Heart right ventricle (tissue), 16 donors: ENCODE measurements around the gene GADD45GIP1. TPM values are rescaled to one million over a fixed set of nuclear protein-coding genes. Genes with fewer than 3 reads are reported as not detected.

Source experiments
- ATAC-seq, 8 donors: fragments of 200-7000 bp; cut with Tn5 transposase; one replicate each; pipeline ENCODE4 v1.9.1; 2020; ENCODE audit warnings: mild to moderate bottlenecking in 8 of 8, moderate library complexity in 8 of 8, moderate number of reproducible peaks in 1 of 8
- DNase-seq, 2 donors: peaks; one replicate each; pipeline ENCODE4 v3.0.0-alpha.2; 2020
- H3K27ac ChIP-seq, 10 donors: fragments of 200-600 bp; sonication (generic) in 2 of 10; one replicate each; pipeline versions ENCODE4 v1.5.0 to v1.8.0; 2020 to 2022; ENCODE audit warnings: mild to moderate bottlenecking in 3 of 10
- H3K27me3 ChIP-seq, 7 donors: fragments of 200-600 bp; one replicate each; pipeline ENCODE4 v1.8.0; 2021 to 2022; ENCODE audit warnings: mild to moderate bottlenecking in 2 of 7
- H3K36me3 ChIP-seq, 9 donors: fragments of 200-600 bp; sonication (generic) in 1 of 9; one replicate each; pipeline versions ENCODE4 v1.5.0 to v1.8.0; 2020 to 2022; ENCODE audit warnings: mild to moderate bottlenecking in 2 of 9
- H3K4me1 ChIP-seq, 9 donors: fragments of 200-600 bp; sonication (generic) in 1 of 9; one replicate each; pipeline versions ENCODE4 v1.5.0 to v1.8.0; 2020 to 2022; ENCODE audit warnings: mild to moderate bottlenecking in 4 of 9
- H3K4me3 ChIP-seq, 10 donors: fragments of 200-600 bp; sonication (generic) in 2 of 10; one replicate each; pipeline versions ENCODE4 v1.5.0 to v1.8.0; 2020 to 2022; ENCODE audit warnings: mild to moderate bottlenecking in 7 of 10, moderate library complexity in 2 of 10
- H3K9me3 ChIP-seq, 11 donors: fragments of 200-600 bp in 10 of 11; sonication (generic) in 2 of 11; one replicate each; pipeline versions ENCODE4 v1.5.0 to v1.8.0; 2013 to 2022; ENCODE audit warnings: mild to moderate bottlenecking in 2 of 11, control low read depth in 1 of 11, moderate library complexity in 1 of 11
- WGBS, 2 donors: extraction: QIAGEN DNeasy Blood & Tissue Kit; methylation state at CpG; one replicate each; pipeline ENCODE4 v1.1.7; 2013; ENCODE audit warnings: inconsistent platforms in 1 of 2; 5-methylcytosine and 5-hydroxymethylcytosine counted together
- intact Hi-C, 10 donors: fragments of 100-400 bp; cut with DNase I; formaldehyde crosslinking; loops; one replicate each; pipeline versions ENCODE4 v1.11.1 to v1.14.2; 2022
- polyA plus RNA-seq, 2 donors: library from polyadenylated mRNA; stranded (reverse); fragments of 200-250 nt; gene quantifications; one replicate each; pipeline ENCODE4 v1.2.3, GENCODE V29; 2013
- total RNA-seq, 10 donors: library from RNA; stranded (reverse); fragmentation: NEBNext Ultra II Directional in 3 of 10; extraction: Animal tissue kit (Norgen Biotek cat#: 25700) in 3 of 10; gene quantifications; one replicate each; pipeline versions ENCODE4 v1.2.1 to v1.2.4, GENCODE V29; 2021 to 2023
- TF ChIP-seq, protein P1 (sequence below), 9 donors: fragments of 200-600 bp; sonication (generic) in 2 of 9; IDR thresholded peaks; one replicate each; pipeline versions ENCODE4 v1.5.0 to v1.8.0; 2021 to 2022; ENCODE audit warnings: antibody characterized with exemption in 9 of 9, mild to moderate bottlenecking in 5 of 9, moderate library complexity in 1 of 9
- donor health status: Arrhythmogenic right ventricular cardiomyopathy.
- donor health status: ischemic (EF 13 %, LVEDD 7.1; RV severe dilation, severe dysfunction).
- donor health status: healthy with polysubstance abuse.
- donor health status: DM: no; HTN: yes; CAD: no.
- donor health status: DM: no; HTN: no; CAD: no.
- donor health status: ischemic (EF 25% LVEDD 6.9; RV normal size, moderate dysfunction).
- donor health status: ischemic (EF 25% LVEDD 5.7; RV mildly dilated, moderate dysfunction).
- donor health status: healthy.
- donor health status: DM: yes; HTN: yes; CAD: no.
- donor health status: Ischemic cardiomyopathy.
- donor health status: ischemic (EF 35%, LVEDD 5.7; RV mildly dilated, moderate dysfunction).
- donor health status: nonischemic (EF 11% LVEDD 7.7; RV severe dilation, severe dysfunction).
- donor health status: DM: yes; HTN: yes; CAD: no.
- donor health status: PGD.
- donor health status: ischemic (EF 29% LVEDD 5.4; RV normal size, mild dysfunction).
- donor health status: nonischemic (EF 23%, LVEDD 6.1; RV moderate dilation, normal function).

The GADD45GIP1 gene
- total and polyA plus RNA-seq, 12 donors = 18.4 to 237 (median 22.1) TPM

DNA sequence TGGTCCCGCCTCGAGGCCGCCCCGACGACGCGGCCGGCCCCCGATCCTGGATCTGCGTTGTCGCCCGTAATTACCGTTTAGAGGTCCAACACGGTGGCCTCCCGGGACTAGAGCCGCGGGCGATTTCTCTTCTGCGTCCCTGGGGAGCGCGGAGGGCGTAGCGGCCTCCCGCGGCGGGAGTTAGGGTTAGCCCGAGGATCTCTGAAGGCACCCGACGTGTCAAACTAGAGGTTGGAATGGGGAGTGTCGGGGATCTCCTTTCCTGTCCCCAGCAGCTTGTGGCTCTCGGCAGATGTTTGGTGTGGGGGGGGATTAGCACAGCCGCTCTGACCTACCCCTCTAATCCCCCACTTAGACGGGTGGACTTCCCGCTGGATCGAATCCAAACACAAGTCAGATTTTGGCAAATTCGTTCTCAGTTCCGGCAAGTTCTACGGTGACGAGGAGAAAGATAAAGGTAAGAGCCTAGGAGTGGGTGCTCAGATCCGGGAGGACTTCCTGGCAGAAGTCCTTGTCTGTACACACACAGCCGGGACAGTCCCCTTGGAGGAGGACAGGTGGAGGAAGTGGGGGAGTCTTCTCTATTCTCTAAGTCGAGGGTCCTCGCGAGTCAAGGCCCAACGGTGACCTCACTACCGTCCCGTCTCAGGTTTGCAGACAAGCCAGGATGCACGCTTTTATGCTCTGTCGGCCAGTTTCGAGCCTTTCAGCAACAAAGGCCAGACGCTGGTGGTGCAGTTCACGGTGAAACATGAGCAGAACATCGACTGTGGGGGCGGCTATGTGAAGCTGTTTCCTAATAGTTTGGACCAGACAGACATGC is 18.0 kb downstream of the GADD45GIP1 start:
- Histone ChIP-seq H3K4me3 (peak overlapping the region; percentile 68 to 100 (median 99)), H3K4me1 (peaks cover 4 to 65% (median 42%) of the 10 kb centered on the region in 9 donors), H3K36me3 (peaks cover 0 to 50% (median 41%) of the 10 kb centered on the region in 9 donors), H3K27ac (peak overlapping the region; percentile 76 to 98 (median 96)), H3K9me3 (no peaks in the 10 kb centered on the region), H3K27me3 (no peaks in the 10 kb centered on the region)
- ATAC-seq (peak in 7 of 8 donors; percentile 3 to 35 (median 10)), DNase-seq (peak in 1 of 2 donors; percentile 47)
- TF ChIP-seq, protein P1, sequence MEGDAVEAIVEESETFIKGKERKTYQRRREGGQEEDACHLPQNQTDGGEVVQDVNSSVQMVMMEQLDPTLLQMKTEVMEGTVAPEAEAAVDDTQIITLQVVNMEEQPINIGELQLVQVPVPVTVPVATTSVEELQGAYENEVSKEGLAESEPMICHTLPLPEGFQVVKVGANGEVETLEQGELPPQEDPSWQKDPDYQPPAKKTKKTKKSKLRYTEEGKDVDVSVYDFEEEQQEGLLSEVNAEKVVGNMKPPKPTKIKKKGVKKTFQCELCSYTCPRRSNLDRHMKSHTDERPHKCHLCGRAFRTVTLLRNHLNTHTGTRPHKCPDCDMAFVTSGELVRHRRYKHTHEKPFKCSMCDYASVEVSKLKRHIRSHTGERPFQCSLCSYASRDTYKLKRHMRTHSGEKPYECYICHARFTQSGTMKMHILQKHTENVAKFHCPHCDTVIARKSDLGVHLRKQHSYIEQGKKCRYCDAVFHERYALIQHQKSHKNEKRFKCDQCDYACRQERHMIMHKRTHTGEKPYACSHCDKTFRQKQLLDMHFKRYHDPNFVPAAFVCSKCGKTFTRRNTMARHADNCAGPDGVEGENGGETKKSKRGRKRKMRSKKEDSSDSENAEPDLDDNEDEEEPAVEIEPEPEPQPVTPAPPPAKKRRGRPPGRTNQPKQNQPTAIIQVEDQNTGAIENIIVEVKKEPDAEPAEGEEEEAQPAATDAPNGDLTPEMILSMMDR (IDR thresholded peaks at IDR 0.05) = peak in 6 of 9 donors; percentile 8 to 36 (median 20)
- intact Hi-C loops = no loop called here
- WGBS, 2 donors = 0% methylated on average over 54 of the region's 54 CpGs

DNA sequence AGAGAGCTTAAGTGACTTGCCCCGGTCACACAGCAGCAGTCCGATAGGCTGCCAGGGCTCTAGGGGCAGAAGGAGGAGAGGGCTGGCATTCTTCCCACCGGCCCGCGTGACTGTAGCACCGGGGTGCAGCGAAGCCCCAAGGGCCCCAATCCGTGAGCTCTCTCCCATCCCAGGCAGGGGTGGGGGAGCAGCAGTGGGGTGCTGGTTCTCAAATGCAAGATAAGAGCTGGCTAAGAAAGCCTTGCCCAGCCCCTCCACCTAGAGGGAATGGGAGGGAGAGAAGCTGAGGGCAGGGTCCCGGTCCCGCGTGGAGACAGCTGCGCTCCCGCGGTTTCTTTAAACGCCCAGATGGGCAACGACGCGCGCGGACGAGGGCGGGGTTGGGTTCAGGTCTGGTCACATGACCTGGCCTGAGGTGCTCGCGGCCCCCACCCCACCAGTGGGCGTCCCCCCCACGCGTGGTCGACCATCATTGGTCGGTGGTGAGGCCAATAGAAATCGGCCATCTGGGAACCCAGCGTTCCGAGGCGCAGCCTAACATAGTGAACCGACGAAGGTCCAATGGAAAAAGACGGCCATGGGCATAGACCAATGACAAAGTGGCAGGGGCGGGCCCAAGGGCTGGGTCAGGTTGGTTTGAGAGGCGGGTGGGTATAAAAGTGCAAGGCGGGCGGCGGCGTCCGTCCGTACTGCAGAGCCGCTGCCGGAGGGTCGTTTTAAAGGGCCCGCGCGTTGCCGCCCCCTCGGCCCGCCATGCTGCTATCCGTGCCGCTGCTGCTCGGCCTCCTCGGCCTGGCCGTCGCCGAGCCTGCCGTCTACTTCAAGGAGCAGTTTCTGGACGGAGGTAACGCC is 18.9 kb downstream of the GADD45GIP1 start, which contains the start of gene CALR:
Gene CALR, plus strand, starts transcription at position 683 of the 852 bp plus-strand sequence. Its CDS starts 71 bp downstream, at position 754.
- 0 to 1% methylated on average over 63 of the region's 63 CpGs for WGBS, 2 donors
- H3K4me3 ChIP-seq = peak within 1 kb of the TSS; percentile 68 to 100 (median 99)
- H3K27ac ChIP-seq = peak within 1 kb of the TSS; percentile 76 to 98 (median 96)
- H3K9me3 ChIP-seq = no peaks in the 10 kb centered on the region
- ATAC-seq (peak; percentile 91 to 96 (median 94)), DNase-seq (peak; percentile 98 to 100)
- peaks cover 4 to 60% (median 35%) of the 10 kb centered on the region in 9 donors for H3K4me1 ChIP-seq
- H3K36me3 ChIP-seq = peaks cover 0 to 41% (median 32%) of the 10 kb centered on the region in 9 donors
- intact Hi-C loops = no loop called here
- no peaks in the 10 kb centered on the region for H3K27me3 ChIP-seq
- TF ChIP-seq, protein P1 (IDR thresholded peaks at IDR 0.05) = no peak

DNA sequence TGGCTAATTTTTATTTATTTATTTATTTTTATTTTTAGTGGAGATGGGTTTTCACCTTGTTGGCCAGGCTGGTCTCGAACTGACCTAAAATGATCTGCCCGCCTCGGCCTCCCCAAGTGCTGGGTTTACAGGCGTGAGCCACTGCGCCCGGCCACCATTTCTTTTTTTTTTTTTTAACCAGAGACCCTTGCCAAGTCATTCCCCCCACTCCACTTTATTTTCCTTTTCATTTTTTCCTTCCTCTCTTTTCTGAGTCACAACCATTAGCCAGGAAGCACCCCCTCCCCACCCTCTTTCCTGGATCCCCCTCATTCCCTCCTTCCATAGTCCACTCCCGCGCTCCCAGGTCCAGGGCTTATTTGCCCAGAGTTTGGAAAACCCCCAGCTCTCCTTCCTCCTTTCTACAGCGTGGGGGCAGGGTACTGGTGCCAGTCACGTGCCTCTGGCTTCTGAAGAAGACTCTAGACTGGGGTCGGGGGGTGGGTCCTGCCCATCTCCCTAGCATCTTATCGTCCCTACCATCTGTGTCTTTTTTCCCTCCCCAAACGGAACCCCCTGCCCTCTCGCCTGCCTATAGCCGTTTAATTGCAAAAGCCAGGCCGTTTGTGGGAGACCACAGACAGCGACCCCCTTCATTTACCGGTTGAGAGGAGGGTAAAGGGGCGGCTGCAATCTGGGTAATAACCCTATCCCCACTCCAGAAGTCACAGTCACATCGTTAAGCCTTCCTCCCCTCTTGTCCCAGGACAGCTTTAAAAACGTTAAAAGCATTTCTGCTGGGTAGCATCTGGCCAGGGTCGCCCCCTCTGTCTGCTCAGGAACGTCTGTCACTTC is 19.7 kb downstream of the GADD45GIP1 start:
- TF ChIP-seq, protein P1 (IDR thresholded peaks at IDR 0.05) = no peak
- no peaks in the 10 kb centered on the region for H3K9me3 ChIP-seq
- ATAC-seq (no peak), DNase-seq (no peak)
- intact Hi-C loops = no loop called here
- peak overlapping the region in 7 of 10 donors; percentile 2 to 97 (median 55) for H3K27ac ChIP-seq
- H3K4me3 ChIP-seq = peak overlapping the region in 9 of 10 donors; percentile 68 to 100 (median 99)
- peaks cover 0 to 33% (median 24%) of the 10 kb centered on the region in 9 donors for H3K36me3 ChIP-seq
- H3K4me1 ChIP-seq = peaks cover 4 to 60% (median 39%) of the 10 kb centered on the region in 9 donors
- no peaks in the 10 kb centered on the region for H3K27me3 ChIP-seq
- 24 to 27% methylated on average over 23 of the region's 23 CpGs for WGBS, 2 donors
